HG03457 (cell line): ENCODE measurements around the gene TUBB4B.
A peak's percentile ranks its signal among the peaks of the same experiment; 100 is the strongest.

Experiments
- ATAC-seq: cut with Tn5 transposase; IDR thresholded peaks from one replicate; pipeline ENCODE4 v1.9.1; 2021; ENCODE audit warnings: moderate number of reproducible peaks; ENCODE audit not compliant: unreplicated experiment

Gene TUBB4B

GRCh38 chr9:137211532-137211931 is 29.6 kb upstream of the TUBB4B start:
- no peak for ATAC-seq

GRCh38 chr9:137212520-137212919 is 28.6 kb upstream of the TUBB4B start:
- no peak for ATAC-seq

GRCh38 chr9:137213160-137214060 is 27.7 kb upstream of the TUBB4B start:
- no peak for ATAC-seq

- ATAC-seq = no peak
Observed at GRCh38 chr9:137214620-137215019, 26.5 kb upstream of the TUBB4B start.

- no peak for ATAC-seq
Observed at GRCh38 chr9:137215196-137215986, 25.7 kb upstream of the TUBB4B start.

- ATAC-seq = no peak
Observed at GRCh38 chr9:137216188-137216965, 24.7 kb upstream of the TUBB4B start.

GRCh38 chr9:137217276-137218211 is 23.5 kb upstream of the TUBB4B start:
- ATAC-seq = no peak

GRCh38 chr9:137218212-137218753 is 22.8 kb upstream of the TUBB4B start:
- ATAC-seq = no peak

- no peak for ATAC-seq
Observed at GRCh38 chr9:137218754-137219271, 22.3 kb upstream of the TUBB4B start.

GRCh38 chr9:137219757-137220316 is 21.2 kb upstream of the TUBB4B start:
- no peak for ATAC-seq

- no peak for ATAC-seq
Observed at GRCh38 chr9:137220317-137221094, 20.6 kb upstream of the TUBB4B start.

- ATAC-seq = no peak
Observed at GRCh38 chr9:137221095-137221505, 20.0 kb upstream of the TUBB4B start.

- ATAC-seq = no peak
Observed at GRCh38 chr9:137221506-137222111, 19.5 kb upstream of the TUBB4B start.

GRCh38 chr9:137222190-137223077 is 18.7 kb upstream of the TUBB4B start, which contains the start of gene RNF208:
Gene RNF208, minus strand, starts transcription at chr9:137222240. Its CDS starts 1,028 bp downstream, at chr9:137221212.
- no peak for ATAC-seq

- ATAC-seq = peak; percentile 52
Observed at GRCh38 chr9:137223078-137223970, 17.8 kb upstream of the TUBB4B start.
